Limb (tissue), 2 donors: ENCODE results near the gene ERVH48-1.
"Not testable (repeated sequence)": the region's sequence is repeated elsewhere in the genome, so short reads cannot be mapped to it uniquely, and the experiment has no call there.

Experiments
- DNase-seq, 2 donors: peaks; one replicate each; pipeline ENCODE4 v3.0.0-alpha.2; 2016; ENCODE audit errors: extremely low spot score in 2 of 2

The ERVH48-1 gene

DNA sequence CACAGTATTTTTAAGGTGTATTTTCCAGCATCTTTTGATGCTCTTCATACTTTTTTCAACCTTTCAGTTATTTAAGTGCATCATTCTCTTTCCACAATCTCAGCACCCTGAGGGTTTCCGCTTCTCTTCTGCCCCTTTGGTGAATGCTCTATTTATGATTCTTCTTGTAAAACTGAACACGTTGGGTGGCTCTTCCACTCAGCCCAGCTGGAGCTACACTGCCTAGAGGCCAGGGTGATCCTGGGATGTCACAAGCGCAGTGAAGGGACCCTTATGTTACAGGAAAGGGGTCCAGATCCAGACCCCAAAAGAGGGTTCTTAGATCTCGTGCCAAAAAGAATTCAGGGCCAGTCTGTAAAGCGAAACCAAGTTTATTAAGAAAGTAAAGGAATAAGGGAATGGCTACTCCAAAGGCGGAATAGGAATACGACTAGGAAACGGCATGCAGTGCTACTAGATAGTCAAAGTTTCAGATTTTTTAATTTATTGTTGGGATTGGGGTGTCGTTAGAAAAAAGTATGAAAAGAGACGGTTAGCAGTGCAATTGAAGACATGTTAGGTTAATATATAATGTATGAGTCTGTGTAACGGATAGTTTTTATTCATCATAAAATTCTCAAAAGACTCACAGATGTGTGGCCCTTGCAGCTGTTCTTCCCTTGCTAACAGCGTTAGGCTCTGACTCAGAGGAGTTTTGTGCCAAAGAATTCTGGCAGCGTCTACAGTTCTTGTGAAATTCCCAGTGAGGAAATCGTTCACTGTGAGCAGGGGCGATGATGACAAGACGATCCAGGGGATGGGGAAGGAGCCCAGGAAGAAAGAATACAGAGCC is 14.4 kb upstream of the ERVH48-1 start:
- DNase-seq: peak; percentile 76 to 93

DNA sequence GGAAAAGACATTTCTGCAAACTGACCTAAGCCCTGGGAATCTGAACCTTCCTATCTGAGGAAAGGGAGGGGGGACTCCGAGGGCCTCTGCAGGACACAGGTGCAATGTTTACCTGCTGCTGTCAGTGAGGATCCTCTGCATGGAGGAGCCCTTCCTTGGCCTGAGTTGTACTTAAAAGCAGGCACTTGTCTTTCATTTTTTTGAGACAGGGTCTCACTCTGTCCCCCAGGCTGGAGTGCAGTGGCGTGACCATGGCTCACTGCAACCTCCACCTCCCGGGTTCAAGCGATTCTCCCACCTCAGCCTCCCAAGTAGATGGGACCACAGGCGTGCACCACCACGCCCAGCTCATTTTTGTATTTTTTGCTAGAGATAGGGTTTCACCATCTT is 13.2 kb upstream of the ERVH48-1 start:
- DNase-seq: not testable (repeated sequence)

DNA sequence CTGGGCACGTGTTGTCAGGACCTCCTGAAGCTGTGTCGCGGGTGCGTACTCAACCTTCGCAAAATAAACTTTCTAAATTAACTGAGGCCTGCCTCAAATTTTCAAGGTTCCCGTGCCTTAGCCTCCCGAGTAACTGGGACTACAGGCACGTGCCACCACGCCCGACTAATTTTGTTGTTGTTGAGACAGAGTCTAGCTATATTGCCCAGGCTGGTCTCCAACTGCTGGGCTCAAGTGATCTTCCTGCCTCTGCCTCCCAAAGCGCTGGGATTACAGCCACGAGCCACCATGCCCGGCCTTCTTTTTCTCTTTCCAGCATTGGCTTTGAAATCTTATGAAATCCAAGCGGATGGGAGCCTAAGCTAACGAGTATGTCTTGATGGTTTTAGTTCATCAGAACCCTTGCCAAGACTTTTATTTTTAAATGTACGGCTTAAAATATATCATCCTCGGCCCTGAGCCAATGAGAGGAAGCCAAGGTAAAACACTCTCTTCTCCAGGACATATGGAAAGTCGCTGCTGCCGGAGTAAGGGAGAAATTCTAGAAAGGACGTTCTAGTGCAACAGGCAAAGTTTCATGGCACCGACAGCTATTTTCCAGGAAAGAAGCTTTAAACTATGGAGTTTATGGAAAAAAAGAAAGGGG is 12.7 kb upstream of the ERVH48-1 start:
- DNase-seq: peak in 1 of 2 donors; percentile 81

DNA sequence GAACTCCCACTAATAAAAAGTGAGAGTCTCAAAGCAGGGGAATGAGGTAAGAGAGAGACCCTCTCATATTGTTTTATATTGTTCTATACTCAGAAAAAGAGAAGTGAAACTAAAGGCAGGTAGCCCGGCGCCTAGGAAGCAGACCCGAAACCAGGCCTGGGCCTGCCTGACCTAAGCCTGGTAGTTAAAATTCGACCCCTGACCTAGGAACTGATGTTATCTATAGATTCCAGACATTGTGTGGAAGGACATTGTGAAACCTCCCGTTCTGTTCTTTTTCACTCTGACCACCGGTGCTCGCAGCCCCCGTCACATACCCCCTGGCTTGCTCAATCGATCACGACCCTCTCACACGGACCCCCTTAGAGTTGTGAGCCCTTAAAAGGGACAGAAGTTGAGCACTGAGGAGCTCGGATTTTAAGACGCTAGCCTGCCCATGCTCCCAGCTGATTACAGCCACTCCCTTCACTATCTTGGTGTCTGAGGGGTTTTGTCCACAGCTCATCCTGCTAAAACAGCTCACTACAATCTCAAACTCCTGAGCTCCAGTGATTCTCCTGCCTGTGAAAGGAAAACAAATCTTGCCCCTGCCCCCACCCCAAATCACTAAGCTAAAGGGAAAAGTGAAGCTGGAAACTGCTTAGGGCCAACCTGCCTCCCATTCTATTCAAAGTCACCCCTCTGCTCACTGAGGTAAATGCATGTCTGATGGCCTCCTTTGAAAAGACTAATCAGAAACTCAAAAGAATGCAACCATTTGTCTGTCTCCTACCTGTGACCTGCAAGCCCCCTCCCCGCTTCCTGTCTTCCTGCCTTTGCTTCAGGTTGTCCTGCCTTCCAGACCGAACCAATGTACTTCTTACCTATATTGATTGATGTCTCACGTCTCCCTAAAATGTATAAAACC is 11.9 kb upstream of the ERVH48-1 start:
- DNase-seq: not testable (repeated sequence)

- DNase-seq: not testable (repeated sequence)
Measured at GRCh38 chr21:42936360-42936759, 10.9 kb upstream of the ERVH48-1 start.

GRCh38 chr21:42933973-42934372 is 8.5 kb upstream of the ERVH48-1 start:
- not testable (repeated sequence) for DNase-seq

- peak in 1 of 2 donors; percentile 11 for DNase-seq
Measured at GRCh38 chr21:42933137-42933970, 7.9 kb upstream of the ERVH48-1 start.

GRCh38 chr21:42932378-42933136 is 7.1 kb upstream of the ERVH48-1 start:
- not testable (repeated sequence) for DNase-seq

DNA sequence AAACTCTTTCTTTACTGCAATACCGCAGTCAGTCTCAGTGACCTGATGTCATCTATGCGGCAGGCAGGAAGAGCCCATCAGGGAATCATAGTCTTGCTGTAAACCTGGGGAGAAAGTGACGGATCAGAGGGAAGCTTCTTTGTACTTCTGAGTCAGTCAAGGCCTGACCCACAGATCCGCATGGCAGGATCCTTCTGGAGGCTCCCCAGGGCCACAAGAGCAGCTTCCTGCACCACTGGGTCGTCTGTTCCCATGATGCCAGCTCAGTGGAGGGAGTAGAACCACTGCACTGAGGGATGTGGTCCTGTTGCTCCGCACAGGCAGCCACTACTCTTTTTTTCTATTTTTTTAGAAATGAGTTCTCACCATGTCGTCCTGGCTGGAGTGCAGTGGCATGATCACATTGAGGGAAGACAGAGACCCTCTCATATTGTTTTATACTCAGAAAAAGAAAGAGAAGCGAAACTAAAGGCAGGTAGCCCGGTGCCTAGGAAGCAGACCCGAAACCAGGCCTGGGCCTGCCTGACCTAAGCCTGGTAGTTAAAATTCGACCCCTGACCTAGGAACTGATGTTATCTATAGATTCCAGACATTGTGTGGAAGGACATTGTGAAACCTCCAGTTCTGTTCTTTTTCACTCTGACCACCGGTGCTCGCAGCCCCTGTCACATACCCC is 6.3 kb upstream of the ERVH48-1 start:
- DNase-seq: no peak

DNA sequence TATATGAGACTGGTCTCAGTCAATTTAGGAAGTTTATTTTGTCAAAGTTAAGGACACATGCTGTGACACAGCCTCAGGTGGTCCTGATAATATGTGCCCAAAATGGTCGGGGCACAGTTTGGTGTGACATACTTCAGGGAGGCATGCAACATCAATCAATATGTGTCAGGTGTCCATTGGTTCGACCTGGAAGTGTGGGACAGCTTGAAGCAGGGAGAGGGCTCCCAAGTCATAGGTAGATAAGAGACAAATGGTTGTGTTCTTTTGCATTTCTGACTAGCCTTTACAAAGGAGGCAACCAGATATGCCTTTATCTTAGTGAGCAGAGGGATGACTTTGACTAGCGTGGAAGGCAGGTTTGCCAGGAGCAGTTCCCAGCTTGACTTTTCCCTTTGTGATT is 4.5 kb upstream of the ERVH48-1 start:
- DNase-seq: no peak

DNA sequence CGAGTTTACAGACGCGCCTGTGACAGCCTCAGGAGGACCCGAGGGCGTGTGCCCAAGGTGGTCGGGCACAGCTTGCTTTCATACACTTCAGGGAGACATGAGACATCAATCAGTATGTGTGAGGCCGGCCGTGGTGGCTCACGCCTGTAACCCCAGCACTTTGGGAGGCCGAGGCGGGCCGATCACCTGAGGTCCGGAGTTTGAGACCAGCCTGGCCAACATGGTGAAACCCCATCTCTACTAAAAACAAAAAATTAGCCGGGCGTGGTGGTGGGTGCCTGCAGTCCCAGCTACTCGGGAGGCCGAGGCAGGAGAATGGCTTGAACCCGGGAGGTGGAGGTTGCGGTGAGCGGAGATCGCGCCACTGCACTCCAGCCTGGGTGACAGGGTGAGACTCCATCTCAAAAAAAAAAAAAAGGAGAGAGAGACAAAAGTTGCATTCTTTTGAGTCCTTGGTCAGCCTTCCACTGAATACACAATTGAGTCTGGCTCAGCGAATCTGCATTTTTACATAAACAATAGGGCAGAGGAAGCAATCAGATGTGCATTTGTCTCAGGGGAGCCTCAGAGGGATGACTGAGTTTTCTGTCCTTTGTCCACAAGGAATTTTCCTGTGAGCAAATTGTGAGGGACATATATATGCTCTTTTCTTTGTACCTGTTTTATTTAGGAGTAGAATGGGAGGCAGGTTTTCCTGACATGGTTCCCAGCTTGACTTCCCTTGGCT is 2.2 kb upstream of the ERVH48-1 start:
- DNase-seq: not testable (repeated sequence)

GRCh38 chr21:42924433-42924751 is 1.0 kb downstream of the ERVH48-1 start:
- no peak for DNase-seq

DNA sequence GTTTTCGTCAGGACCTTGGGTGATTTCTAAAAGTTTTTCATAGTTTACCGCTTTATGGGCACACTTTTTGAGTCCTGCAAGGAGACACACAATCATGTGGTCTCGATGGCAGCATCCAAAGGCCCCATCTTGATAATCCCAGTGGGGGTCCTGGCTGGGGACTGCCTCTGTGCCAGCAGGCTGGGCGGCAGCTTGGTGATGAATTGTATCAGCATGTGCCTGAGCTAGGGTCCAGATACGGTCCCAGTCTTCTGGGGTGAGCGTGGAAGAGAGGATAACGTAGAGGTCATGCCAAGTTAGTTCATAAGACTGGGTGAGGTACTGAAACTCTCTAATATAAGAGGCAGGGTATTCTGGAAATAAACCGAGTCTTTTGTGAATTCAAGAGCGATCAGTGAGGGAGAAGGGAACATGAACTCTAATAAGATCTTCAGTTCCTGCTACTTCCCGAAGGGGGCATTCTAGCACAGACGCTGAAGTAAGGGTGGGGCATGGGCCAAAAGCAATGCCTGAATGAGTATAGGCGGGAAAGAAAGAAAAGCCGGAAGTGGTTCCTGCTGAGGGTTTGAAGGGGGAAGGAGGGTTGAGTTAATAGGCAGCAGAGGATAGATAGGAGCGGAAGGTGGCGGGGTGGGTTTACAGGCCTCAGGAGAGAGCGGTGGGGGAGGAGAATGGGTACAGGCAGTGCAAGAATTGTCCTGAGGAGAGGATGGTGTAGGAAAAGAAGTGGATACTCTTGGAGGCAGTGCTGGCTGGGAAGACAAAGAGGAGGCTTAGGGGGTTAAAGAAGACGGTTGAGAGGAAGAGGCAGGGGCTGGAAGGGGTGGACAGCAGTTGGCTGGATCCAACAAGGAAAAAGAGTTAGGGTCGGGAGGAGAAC is 1.6 kb downstream of the ERVH48-1 start:
- peak; percentile 72 to 92 for DNase-seq

DNA sequence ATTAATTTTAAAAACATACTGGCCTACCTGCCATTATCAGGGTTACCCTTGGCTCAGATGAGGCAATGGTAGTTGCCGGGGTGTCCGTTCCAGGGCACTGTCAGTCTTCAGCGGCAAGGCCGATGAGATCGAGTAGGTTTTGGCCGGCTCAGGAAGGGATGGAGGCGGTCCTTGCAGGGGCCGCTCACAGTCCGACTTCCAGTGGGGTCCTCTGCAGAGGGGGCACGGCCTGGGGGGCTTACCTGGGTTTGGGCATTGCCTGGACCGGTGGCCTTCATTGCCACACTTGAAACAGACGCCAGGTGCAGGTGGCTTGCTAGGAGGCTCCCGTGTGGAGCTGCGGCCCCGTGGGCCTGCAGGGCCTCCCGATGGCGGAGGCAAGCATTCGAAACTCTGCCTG is 2.5 kb downstream of the ERVH48-1 start:
- no peak for DNase-seq

DNA sequence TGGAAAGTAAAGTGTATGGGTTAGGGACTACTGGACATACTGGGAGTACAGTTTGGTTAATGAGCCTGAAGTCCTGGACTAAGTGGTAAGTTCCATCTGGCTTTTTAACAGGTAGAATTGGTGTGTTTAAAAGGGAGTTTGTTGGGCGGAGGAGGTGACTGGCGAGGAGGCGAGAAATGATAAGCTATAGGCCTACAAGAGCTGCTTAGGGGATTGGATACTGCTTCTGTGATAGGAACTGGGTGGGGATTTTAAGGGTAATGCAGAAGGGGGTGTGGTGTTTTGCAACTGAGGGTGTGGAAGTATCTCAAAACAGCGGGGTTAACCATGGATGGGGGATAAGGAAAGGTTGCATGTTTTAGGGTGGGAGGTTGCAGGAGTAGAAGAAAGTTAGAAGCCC is 3.5 kb downstream of the ERVH48-1 start:
- no peak for DNase-seq

DNA sequence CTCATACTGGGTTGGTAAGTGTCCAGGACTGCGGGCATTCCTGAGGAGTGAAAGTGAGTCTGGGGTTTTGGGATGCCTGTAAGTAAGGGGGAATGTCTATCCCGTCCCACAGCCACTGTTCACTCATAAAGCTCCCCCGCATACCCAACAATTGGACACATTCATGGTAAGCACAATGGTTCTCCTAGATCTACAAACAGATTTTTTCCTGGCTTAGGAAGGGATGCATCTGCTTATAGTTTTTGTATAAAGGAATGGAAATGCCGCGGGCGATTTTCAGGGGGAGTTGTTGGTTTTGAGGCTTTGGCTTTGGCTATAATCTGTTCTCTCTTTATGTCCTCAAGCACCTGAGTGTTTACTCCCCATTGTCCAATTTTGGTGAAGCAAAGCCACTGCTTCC is 7.1 kb downstream of the ERVH48-1 start:
- no peak for DNase-seq

GRCh38 chr21:42913476-42913875 is 12.0 kb downstream of the ERVH48-1 start:
- DNase-seq: no peak

GRCh38 chr21:42911920-42912319 is 13.5 kb downstream of the ERVH48-1 start:
- not testable (repeated sequence) for DNase-seq
